CD14-positive monocyte (primary cell): ENCODE measurements around the gene KIAA0040. TPM values are rescaled to one million over a fixed set of nuclear protein-coding genes. Genes with fewer than 3 reads are reported as not detected.

ENCODE experiments used
- DNase-seq, 3 donors: peaks; one replicate each; pipeline ENCODE4 v3.0.0-alpha.2; 2011 to 2022
- H2AFZ ChIP-seq: 2 replicates; pipeline ENCODE4 v1.6.0; 2012; ENCODE audit warnings: mild to moderate bottlenecking, low read depth, low read length, inconsistent platforms; ENCODE audit not compliant: insufficient read depth, poor library complexity, severe bottlenecking
- H3K27ac ChIP-seq, 2 donors: 1 replicate in 1 of 2; 2 replicates in 1 of 2; pipeline ENCODE4 v1.5.1; 2012 to 2013; ENCODE audit warnings: low read length in 2 of 2, control low read depth in 1 of 2, inconsistent platforms in 1 of 2, low read depth in 1 of 2, mild to moderate bottlenecking in 1 of 2
- H3K27me3 ChIP-seq, 2 donors: one replicate each; pipeline versions ENCODE4 v1.6.0 to v1.6.1; 2011 to 2013; ENCODE audit warnings: low read length in 2 of 2; ENCODE audit not compliant: control insufficient read depth in 2 of 2, insufficient read depth in 2 of 2
- H3K36me3 ChIP-seq, 2 donors: replicated peaks in 1 of 2; 1 replicate in 1 of 2; 2 replicates in 1 of 2; pipeline versions ENCODE4 v1.5.1 to v1.6.1; 2012 to 2013; ENCODE audit warnings: low read length in 2 of 2, control low read depth in 1 of 2, inconsistent platforms in 1 of 2, mild to moderate bottlenecking in 1 of 2; ENCODE audit not compliant: insufficient read depth in 2 of 2, control insufficient read depth in 1 of 2
- H3K4me1 ChIP-seq, 2 donors: 1 replicate in 1 of 2; 2 replicates in 1 of 2; pipeline versions ENCODE4 v1.5.1 to v1.6.1; 2012 to 2013; ENCODE audit warnings: low read length in 2 of 2, control low read depth in 1 of 2, inconsistent platforms in 1 of 2, mild to moderate bottlenecking in 1 of 2, moderate library complexity in 1 of 2; ENCODE audit not compliant: insufficient read depth in 2 of 2, control insufficient read depth in 1 of 2
- H3K4me2 ChIP-seq: replicated peaks from 2 replicates; pipeline ENCODE3; 2012; ENCODE audit warnings: low read length, moderate library complexity, mild to moderate bottlenecking; ENCODE audit not compliant: poor library complexity, severe bottlenecking; ENCODE audit errors: extremely low read depth
- H3K4me3 ChIP-seq, 3 experiments: fragments of 200-600 bp in 1 of 3; sonication (generic) in 1 of 3; replicated peaks in 1 of 3; 1 replicate in 2 of 3; 2 replicates in 1 of 3; pipeline ENCODE4 v1.5.1; 2011 to 2013; ENCODE audit warnings: low read length in 3 of 3, mild to moderate bottlenecking in 3 of 3, control low read depth in 2 of 3, low read depth in 2 of 3, inconsistent platforms in 1 of 3, moderate library complexity in 1 of 3
- H3K79me2 ChIP-seq: 2 replicates; pipeline ENCODE4 v1.6.0; 2012; ENCODE audit warnings: mild to moderate bottlenecking, control low read depth, inconsistent platforms, low read length, moderate library complexity; ENCODE audit not compliant: insufficient read depth
- H3K9ac ChIP-seq: 2 replicates; pipeline ENCODE4 v1.6.0; 2017; ENCODE audit warnings: low read length, mild to moderate bottlenecking; ENCODE audit not compliant: insufficient read depth, poor library complexity, severe bottlenecking
- H3K9me3 ChIP-seq, 2 donors: replicated peaks in 1 of 2; 1 replicate in 1 of 2; 2 replicates in 1 of 2; pipeline versions ENCODE4 v1.5.1 to v1.6.1; 2012 to 2013; ENCODE audit warnings: low read length in 2 of 2, control low read depth in 1 of 2; ENCODE audit not compliant: control insufficient read depth in 1 of 2, insufficient read depth in 1 of 2
- H4K20me1 ChIP-seq: 2 replicates; pipeline ENCODE4 v1.6.0; 2012; ENCODE audit warnings: mild to moderate bottlenecking, low read length, control low read depth, moderate library complexity; ENCODE audit not compliant: insufficient read depth
- H3K27ac Mint-ChIP-seq, 7 donors: one replicate each; pipeline ENCODE4 v1.8.0; 2020; ENCODE audit warnings: mild to moderate bottlenecking in 7 of 7, mixed read lengths in 7 of 7, moderate library complexity in 6 of 7, inconsistent platforms in 2 of 7
- H3K27me3 Mint-ChIP-seq, 3 donors: one replicate each; pipeline ENCODE4 v1.8.0; 2021 to 2022; ENCODE audit warnings: low read depth in 3 of 3, mild to moderate bottlenecking in 3 of 3, mixed read lengths in 3 of 3, moderate library complexity in 3 of 3, inconsistent platforms in 1 of 3
- H3K36me3 Mint-ChIP-seq, 2 donors: one replicate each; pipeline ENCODE4 v1.8.0; 2020; ENCODE audit warnings: mixed read lengths in 2 of 2, inconsistent platforms in 1 of 2, mild to moderate bottlenecking in 1 of 2
- H3K4me1 Mint-ChIP-seq: one replicate; pipeline ENCODE4 v1.8.0; 2020; ENCODE audit warnings: mild to moderate bottlenecking, mixed read lengths
- H3K4me3 Mint-ChIP-seq, 2 donors: one replicate each; pipeline ENCODE4 v1.8.0; 2020; ENCODE audit warnings: mild to moderate bottlenecking in 2 of 2, mixed read lengths in 2 of 2, moderate library complexity in 1 of 2
- H3K9me3 Mint-ChIP-seq, 7 donors: one replicate each; pipeline ENCODE4 v1.8.0; 2020 to 2022; ENCODE audit warnings: mixed read lengths in 7 of 7, mild to moderate bottlenecking in 6 of 7, moderate library complexity in 6 of 7, inconsistent platforms in 2 of 7
- WGBS: methylation state at CpG from one replicate; pipeline ENCODE4 v1.1.5; 2013; ENCODE audit warnings: missing lambda C conversion rate; ENCODE audit not compliant: insufficient coverage; 5-methylcytosine and 5-hydroxymethylcytosine counted together
- intact Hi-C, 2 donors: fragments of 100-400 bp; cut with micrococcal nuclease; formaldehyde crosslinking; loops; one replicate each; pipeline versions ENCODE4 v1.15.0 to v1.15.1; 2023
- polyA plus RNA-seq, 3 donors: library from polyadenylated mRNA; depleted of rRNA in 1 of 3; unstranded in 2 of 3; stranded (reverse) in 1 of 3; fragments of 300-500 nt in 2 of 3; fragments of >200 nt in 1 of 3; fragmentation: Illumina TruSeq in 2 of 3; gene quantifications; 1 replicate in 2 of 3; 2 replicates in 1 of 3; pipeline ENCODE4 v1.2.3, GENCODE V29; 2012 to 2021
- TF ChIP-seq, protein P1 (sequence below): fragments of 200-600 bp; IDR thresholded peaks from one replicate; pipeline ENCODE4 v1.8.0; 2022; ENCODE audit warnings: antibody characterized with exemption, mild to moderate bottlenecking

KIAA0040 gene
- polyA plus RNA-seq, 3 donors, result 24.0 to 35.4 (median 25.9) TPM

DNA sequence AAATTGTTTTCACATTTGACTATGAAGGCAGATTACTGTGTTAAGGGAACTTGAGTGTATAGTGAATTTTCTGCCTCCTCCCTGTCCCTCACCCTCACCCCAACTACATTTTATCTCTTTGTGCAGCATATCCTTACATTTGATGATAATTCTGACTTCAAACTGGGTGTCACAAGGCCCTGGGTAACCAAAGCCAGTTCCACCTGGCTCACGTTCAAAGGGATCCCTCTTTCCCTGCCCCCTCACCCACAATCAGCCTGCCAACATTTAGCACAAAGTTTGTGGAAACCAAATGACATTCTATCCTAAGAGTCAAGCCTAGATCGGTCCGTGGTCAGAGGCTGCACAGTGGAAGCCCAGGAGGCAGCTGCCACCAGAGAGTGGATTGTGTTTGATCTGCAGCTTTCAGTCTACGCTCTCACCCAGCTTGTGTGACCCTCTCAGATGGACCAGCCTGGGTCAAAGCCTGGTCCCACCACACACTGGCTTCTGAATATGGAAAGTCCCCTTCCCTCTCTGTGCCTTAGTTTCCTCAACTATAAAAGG lies 10.3 kb downstream of the KIAA0040 start:
- H3K27ac ChIP-seq, result peak overlapping the region in 1 of 2 donors; percentile 32
- peaks cover 63% of the 10 kb centered on the region for H4K20me1 ChIP-seq
- H3K36me3 ChIP-seq, result peaks cover 17 to 42% of the 10 kb centered on the region in 2 donors
- 82% methylated on average over 1 of the region's 4 CpGs for WGBS
- H3K9me3 Mint-ChIP-seq, result no peaks in the 10 kb centered on the region
- no peaks in the 10 kb centered on the region for H3K9me3 ChIP-seq
- H3K27ac Mint-ChIP-seq, result peak overlapping the region in 2 of 7 donors; percentile 23 to 67
- no peak overlapping the region for H3K4me3 ChIP-seq
- H3K79me2 ChIP-seq, result peaks cover 98% of the 10 kb centered on the region
- H3K4me1 Mint-ChIP-seq, result peaks cover 60% of the 10 kb centered on the region
- no peak overlapping the region for H3K9ac ChIP-seq
- H3K4me3 Mint-ChIP-seq, result no peak overlapping the region
- peaks cover 28 to 32% of the 10 kb centered on the region in 2 donors for H3K4me1 ChIP-seq
- no peak for DNase-seq
- intact Hi-C loops, result no loop called here
- no peak overlapping the region for H3K4me2 ChIP-seq
- H3K36me3 Mint-ChIP-seq, result peaks cover 47 to 57% of the 10 kb centered on the region in 2 donors
- TF ChIP-seq, protein P1, sequence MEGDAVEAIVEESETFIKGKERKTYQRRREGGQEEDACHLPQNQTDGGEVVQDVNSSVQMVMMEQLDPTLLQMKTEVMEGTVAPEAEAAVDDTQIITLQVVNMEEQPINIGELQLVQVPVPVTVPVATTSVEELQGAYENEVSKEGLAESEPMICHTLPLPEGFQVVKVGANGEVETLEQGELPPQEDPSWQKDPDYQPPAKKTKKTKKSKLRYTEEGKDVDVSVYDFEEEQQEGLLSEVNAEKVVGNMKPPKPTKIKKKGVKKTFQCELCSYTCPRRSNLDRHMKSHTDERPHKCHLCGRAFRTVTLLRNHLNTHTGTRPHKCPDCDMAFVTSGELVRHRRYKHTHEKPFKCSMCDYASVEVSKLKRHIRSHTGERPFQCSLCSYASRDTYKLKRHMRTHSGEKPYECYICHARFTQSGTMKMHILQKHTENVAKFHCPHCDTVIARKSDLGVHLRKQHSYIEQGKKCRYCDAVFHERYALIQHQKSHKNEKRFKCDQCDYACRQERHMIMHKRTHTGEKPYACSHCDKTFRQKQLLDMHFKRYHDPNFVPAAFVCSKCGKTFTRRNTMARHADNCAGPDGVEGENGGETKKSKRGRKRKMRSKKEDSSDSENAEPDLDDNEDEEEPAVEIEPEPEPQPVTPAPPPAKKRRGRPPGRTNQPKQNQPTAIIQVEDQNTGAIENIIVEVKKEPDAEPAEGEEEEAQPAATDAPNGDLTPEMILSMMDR, result no peak
- no peak overlapping the region for H2AFZ ChIP-seq
- H3K27me3 Mint-ChIP-seq, result no peaks in the 10 kb centered on the region
- no peaks in the 10 kb centered on the region for H3K27me3 ChIP-seq

DNA sequence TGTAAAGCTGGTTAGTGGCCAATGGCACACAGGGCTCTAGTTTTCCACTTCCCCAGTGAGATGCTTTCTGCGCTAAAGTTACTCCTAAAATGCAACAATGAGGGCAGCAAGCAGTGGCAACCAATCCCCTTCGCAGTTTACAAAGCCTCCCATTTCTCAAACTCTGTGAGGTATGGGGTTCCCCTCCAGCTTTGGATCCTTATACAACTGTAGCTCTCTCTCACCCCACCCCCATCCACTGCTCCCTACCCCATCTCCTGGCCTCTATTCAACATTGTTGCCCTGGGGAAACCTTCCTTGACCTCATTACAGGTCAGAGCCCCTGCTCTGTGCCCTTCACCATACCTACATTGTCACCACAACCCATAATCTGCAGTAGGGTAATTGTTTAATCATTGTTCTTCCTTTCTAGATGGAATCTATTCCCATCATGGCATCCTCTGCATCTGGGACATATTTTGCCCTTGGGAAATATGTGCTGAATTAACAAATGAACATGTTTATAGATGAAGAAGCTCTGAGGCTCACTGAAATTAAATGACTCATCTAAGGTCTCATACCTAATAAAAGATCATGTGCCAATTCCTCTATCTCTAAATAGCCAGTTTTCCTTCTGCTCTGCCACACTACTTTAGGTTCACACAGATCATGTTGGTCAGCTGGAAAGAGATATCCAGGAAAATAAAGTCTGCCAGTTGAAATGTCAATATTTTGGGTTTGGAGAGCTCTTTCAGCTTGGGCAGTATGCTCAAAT lies 12.6 kb downstream of the KIAA0040 start:
- Histone ChIP-seq H3K79me2 (peaks cover 79% of the 10 kb centered on the region), H2AFZ (no peak overlapping the region), H3K36me3 (peaks cover 30 to 59% of the 10 kb centered on the region in 2 donors), H3K27me3 (no peaks in the 10 kb centered on the region), H3K9me3 (no peaks in the 10 kb centered on the region), H3K4me1 (peaks cover 5 to 11% of the 10 kb centered on the region in 2 donors), H4K20me1 (peaks cover 76% of the 10 kb centered on the region), H3K4me3 (no peak overlapping the region), H3K27ac (peak overlapping the region in 1 of 2 donors; percentile 1), H3K9ac (no peak overlapping the region), H3K4me2 (no peak overlapping the region)
- TF ChIP-seq, protein P1, result no peak
- no peak overlapping the region for H3K4me3 Mint-ChIP-seq
- H3K9me3 Mint-ChIP-seq, result no peaks in the 10 kb centered on the region
- peak overlapping the region in 1 of 7 donors; percentile 7 for H3K27ac Mint-ChIP-seq
- peaks cover 40% of the 10 kb centered on the region for H3K4me1 Mint-ChIP-seq
- H3K36me3 Mint-ChIP-seq, result peaks cover 61 to 70% of the 10 kb centered on the region in 2 donors
- intact Hi-C loops, result no loop called here
- WGBS, result 100% methylated on average over 1 of the region's 2 CpGs
- no peaks in the 10 kb centered on the region for H3K27me3 Mint-ChIP-seq
- no peak for DNase-seq
